ENCODE data around the gene STC2.

- TF ChIP-seq CTCF (IDR thresholded peaks at IDR 0.05) (no peak), POLR2A (IDR thresholded peaks at IDR 0.05) (no peak)
These were observed 23.6 kb downstream of the STC2 start for GRCh38 chr5:173304591-173304988.

All from thyroid gland (tissue), 4 donors.